AG09319 (cell line): ENCODE measurements around the gene GPR108.

Experiments
- DNase-seq: peaks from one replicate; pipeline ENCODE4 v3.0.0-alpha.2; 2010; ENCODE audit warnings: low read depth; ENCODE audit errors: extremely low read depth
- CTCF ChIP-seq: IDR thresholded peaks from 2 replicates; pipeline ENCODE4 v1.5.1; 2011; ENCODE audit warnings: low read depth, mild to moderate bottlenecking, inconsistent platforms, low read length, moderate library complexity

The GPR108 gene

GRCh38 chr19:6720369-6721137 lies 16.8 kb downstream of the GPR108 start, which contains the start of gene C3:
Gene C3 (minus strand): TSS chr19:6720650. CDS start chr19:6720589, 61 bp downstream.
- no peak for TF ChIP-seq CTCF
- peak; percentile 49 for DNase-seq

DNA sequence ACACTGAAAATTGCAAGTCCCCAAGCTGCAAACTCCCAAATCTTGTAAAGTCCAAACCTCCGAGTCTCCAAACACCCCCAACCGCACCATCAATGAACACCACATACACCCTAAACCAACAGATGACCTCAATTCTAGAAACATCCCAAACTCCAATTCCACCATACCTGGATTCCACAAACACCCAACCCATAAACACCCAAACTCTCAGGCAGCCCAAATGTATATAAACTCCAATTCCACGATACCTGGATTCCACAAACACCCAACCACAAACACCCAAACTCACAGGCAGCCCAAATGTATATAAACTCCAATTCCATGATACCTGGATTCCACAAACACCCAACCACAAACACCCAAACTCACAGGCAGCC lies 17.4 kb downstream of the GPR108 start:
- no peak for DNase-seq
- no peak for TF ChIP-seq CTCF

- DNase-seq, result no peak
Observed at GRCh38 chr19:6719540-6719861, 17.9 kb downstream of the GPR108 start.

DNA sequence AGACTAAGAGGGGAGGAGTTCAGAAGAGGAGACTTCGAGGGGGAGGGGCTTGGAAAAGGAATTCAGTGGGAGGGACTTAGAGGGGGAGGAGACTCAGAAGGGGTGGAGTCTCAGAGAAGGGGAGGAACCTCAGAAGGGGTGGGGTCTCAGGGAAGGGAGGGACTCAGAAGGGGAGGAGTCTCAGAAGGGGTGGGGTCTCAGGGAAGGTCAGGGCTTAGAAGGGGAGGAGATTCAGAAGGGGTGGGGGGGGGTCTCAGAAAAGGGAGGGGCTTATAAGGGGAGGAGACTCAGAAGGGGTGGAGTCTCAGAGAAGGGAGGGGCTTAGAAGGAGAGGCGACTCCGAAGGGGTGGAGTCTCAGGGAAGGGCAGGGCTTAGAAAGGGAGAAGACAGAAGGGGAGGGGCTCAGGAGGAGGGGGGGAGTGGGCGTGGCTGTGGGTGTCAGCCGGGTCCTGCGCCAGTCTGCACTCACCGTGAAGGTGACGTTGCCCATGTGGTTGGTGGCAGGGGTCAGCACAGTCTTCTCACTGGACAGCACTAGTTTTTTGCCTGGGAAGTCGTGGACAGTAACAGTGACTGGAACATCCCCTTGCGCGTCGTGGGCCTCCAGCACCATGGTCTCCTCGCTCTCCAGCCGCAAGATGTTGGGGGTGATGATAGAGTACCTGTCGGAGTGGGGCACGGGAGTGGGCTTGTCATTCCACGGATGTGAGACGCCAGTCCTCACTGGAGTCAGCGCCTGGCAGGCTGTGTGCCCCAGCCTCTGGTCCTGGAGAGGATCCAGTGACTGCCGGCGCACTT lies 18.4 kb downstream of the GPR108 start:
- no peak for DNase-seq
- TF ChIP-seq CTCF, result no peak

More at GRCh38 chr19:6719540-6719861, 17.9 kb downstream of the GPR108 start:
- TF ChIP-seq CTCF, result no peak

GRCh38 chr19:6718111-6718740 lies 19.2 kb downstream of the GPR108 start:
- DNase-seq, result no peak

DNA sequence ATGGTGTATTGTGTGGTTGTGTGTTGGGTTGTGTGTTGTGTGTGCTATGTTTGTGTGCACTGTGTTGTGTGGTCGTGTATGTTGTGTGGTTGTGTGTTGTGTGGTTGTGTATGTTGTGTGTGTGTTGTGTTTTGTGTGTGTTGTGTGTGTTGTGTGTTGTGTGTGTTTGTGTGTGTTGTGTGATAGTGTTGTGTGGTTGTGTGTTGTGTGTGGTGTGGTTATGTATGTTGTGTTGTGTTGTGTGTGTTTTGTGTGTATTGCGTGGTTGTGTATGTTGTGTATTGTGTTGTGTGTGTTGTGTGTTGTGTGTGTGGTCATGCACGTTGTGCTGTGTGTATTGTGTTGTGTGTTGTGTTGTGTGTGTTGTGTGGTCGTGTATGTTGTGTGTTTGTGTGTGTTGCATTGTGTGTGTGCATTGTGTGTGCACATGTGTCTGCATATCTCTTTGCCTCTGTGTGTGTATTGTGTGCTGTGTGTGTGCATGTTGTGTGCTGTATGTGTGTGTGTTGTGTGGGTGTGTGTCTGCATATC lies 19.9 kb downstream of the GPR108 start:
- TF ChIP-seq CTCF, result no peak
- no peak for DNase-seq

More at GRCh38 chr19:6718111-6718740, 19.2 kb downstream of the GPR108 start:
- TF ChIP-seq CTCF, result no peak
